ENCODE data around the gene CLCNKB. TPM values are rescaled to one million over a fixed set of nuclear protein-coding genes. Genes with fewer than 3 reads are reported as not detected.
"Not testable (repeated sequence)": the region's sequence is repeated elsewhere in the genome, so short reads cannot be mapped to it uniquely, and the experiment has no call there.

CLCNKB gene
- total RNA-seq, 2 donors from 2014 or later: not detected

DNA sequence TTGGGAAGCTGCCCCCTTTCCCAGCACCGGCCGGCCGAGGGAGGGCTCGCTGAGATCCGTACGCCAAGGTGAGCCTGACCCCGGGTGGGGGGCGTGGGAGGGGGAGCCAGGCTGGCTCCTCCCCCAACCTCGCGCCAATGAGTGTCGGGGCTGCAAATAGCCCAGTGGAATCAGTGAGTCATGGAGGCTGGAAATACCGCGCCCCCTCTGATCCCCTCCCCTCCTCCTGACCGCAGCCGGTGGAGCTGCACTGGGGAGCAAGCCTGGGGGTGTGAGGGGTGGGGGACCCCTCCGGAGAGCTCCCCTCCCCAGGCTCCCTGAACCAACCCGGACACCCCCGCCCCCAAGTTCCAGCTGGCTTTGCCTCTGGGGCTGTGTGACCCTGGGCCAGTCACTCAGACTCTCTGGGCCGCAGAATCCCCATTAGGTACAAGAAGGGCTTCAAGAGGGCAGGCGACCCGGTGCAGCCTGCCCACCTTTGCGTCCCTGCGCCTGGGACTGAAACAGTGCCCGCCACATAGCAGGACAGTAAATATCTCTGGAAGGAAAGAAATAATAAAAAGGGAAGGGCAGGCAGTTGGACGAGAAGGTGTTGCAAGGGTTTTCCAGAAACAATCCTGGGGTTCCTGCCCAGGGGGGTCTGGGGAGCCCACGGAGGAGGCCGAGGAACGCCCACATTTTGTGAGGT, 30.2 kb upstream of the CLCNKB start:
- ATAC-seq (peak; percentile 68 to 77), DNase-seq (ENCODE audit: low spot score in 2 of 2) (peak in 1 of 2 donors; percentile 42)
- Mint-ChIP-seq H3K9me3 (no peaks in the 10 kb centered on the region), H3K36me3 (no peaks in the 10 kb centered on the region), H3K27ac (peak overlapping the region in 1 of 2 donors; percentile 4)

DNA sequence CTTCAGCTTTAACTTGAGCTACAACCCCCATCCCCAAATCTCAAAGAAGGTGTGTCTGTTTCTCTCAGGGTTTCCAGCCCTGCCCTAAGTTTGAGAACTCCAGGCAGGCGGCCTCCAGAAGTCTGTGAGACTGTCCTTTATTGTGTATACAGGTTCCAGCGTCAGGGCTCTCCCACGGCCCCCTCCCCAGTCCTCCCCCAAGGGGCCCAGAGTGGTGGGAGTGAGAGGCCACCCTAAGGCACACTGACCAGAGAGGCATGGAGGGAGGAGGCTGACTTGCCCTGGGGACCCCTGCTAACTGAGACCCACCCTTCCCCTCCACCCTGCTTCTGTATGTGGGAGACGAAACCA, 29.7 kb upstream of the CLCNKB start:
- DNase-seq (ENCODE audit: low spot score in 2 of 2): no peak
- no peaks in the 10 kb centered on the region for H3K36me3 Mint-ChIP-seq
- no peak for ATAC-seq
- H3K27ac Mint-ChIP-seq: no peak overlapping the region
- H3K9me3 Mint-ChIP-seq: no peaks in the 10 kb centered on the region

- Mint-ChIP-seq H3K27ac (peak overlapping the region in 1 of 2 donors; percentile 36), H3K9me3 (no peaks in the 10 kb centered on the region), H3K36me3 (no peaks in the 10 kb centered on the region)
- DNase-seq (ENCODE audit: low spot score in 2 of 2): no peak
- no peak for ATAC-seq
Measured at GRCh38 chr1:16014509-16015482, 28.8 kb upstream of the CLCNKB start.

DNA sequence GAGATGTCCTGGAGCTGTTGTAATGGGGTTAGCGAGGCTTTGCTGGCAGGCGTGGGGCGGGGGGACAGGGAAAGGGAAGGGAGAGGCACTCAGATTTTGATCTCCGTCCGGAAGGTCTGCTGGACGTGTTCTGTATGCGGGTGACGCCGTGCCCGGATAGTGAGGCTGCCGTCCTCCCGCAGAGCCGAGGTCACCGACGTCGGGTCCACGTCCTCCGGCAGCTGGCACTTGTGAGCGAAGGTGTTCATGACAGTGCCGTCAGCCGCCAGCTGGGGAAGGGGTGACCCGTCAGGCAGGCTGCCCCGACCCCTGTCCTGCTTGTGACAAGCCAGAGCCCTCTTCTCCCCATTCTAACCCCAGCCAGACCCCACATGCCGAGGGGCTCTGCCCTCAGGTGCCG, 28.1 kb upstream of the CLCNKB start:
- Mint-ChIP-seq H3K9me3 (no peaks in the 10 kb centered on the region), H3K36me3 (no peaks in the 10 kb centered on the region), H3K27ac (no peak overlapping the region)
- no peak for DNase-seq (ENCODE audit: low spot score in 2 of 2)
- ATAC-seq: no peak

- DNase-seq (ENCODE audit: low spot score in 2 of 2) (no peak), ATAC-seq (no peak)
- Mint-ChIP-seq H3K27ac (no peak overlapping the region), H3K9me3 (no peaks in the 10 kb centered on the region), H3K36me3 (no peaks in the 10 kb centered on the region)
Measured at GRCh38 chr1:16015960-16016901, 27.4 kb upstream of the CLCNKB start.

- DNase-seq (ENCODE audit: low spot score in 2 of 2) (no peak), ATAC-seq (no peak)
- H3K9me3 Mint-ChIP-seq: no peaks in the 10 kb centered on the region
- H3K27ac Mint-ChIP-seq: no peak overlapping the region
- H3K36me3 Mint-ChIP-seq: no peaks in the 10 kb centered on the region
Measured at GRCh38 chr1:16017076-16017460, 26.5 kb upstream of the CLCNKB start.

DNA sequence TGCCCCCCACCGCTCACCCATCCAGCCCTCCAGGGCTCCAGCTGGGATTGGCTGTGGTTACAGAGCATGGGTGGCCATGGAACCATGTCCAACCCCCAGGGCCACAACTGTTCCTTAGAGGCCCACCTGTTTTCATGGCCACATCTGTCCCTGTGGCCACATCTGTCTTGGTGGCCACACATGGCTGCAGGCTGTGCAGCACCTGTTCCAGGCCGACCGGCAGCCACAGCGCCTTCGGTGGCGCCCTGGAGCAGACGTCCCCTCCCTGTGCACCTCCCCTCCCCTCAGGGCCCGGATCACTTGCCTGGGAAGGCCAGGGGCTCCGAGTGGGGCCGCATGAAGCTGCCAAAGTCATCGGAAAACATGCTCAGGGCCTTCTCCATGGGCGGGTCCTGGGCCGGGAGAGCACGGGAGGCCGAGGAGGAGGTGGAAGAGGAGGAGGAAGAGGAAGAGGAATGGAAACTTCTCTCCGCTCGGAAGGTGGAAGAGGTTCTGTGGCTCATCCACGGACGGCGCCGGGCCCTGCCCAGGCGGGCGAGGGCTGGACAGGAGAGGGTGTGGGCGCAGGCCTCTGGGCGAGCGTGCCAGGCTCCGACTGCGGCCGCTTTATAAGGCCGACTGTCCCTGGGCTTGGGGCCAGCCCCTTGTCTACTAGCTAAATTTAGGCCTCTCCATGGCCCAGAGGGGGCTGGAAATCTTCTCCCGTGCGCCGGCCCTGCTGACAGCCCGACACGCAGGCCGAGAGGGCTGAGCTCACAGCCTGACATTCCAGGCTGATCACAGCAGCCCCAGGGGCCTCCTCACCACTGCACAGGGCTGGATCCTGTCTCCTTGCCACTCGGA, 25.9 kb upstream of the CLCNKB start, which contains the start of gene HSPB7:
HSPB7 (minus strand) TSS at position 583 of the 843 bp plus-strand sequence; CDS start at position 503, 80 bp downstream.
- Mint-ChIP-seq H3K27ac (peak within 1 kb of the TSS in 1 of 2 donors; percentile 62), H3K36me3 (no peaks in the 10 kb centered on the region), H3K9me3 (no peaks in the 10 kb centered on the region)
- DNase-seq (ENCODE audit: low spot score in 2 of 2) (no peak), ATAC-seq (no peak)

DNA sequence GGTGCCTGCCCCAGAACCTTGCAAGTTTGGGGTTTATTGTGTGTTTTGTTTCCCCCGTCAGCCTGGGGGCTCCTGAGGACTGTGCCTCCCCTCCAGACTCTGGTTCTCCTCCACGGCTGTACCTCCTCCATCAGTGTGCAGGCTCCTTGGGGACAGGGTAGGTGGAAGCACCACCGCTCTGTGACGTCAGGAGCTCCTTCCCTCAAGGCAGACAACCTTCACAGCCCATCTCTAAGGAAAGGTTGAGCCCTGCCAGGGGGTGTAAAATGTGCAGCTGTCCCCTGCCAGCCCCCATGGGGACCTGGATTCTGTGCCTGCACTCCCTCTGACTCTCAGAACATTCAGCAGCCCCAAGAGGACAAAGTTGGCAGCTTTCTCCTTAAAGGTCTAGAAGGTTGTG, 25.3 kb upstream of the CLCNKB start:
- DNase-seq (ENCODE audit: low spot score in 2 of 2): no peak
- Mint-ChIP-seq H3K9me3 (no peaks in the 10 kb centered on the region), H3K27ac (no peak overlapping the region), H3K36me3 (no peaks in the 10 kb centered on the region)
- no peak for ATAC-seq

- DNase-seq (ENCODE audit: low spot score in 2 of 2): no peak
- H3K9me3 Mint-ChIP-seq: no peaks in the 10 kb centered on the region
- H3K27ac Mint-ChIP-seq: peak overlapping the region in 1 of 2 donors; percentile 62
- no peaks in the 10 kb centered on the region for H3K36me3 Mint-ChIP-seq
- no peak for ATAC-seq
Measured at GRCh38 chr1:16018749-16019643, 24.6 kb upstream of the CLCNKB start.

GRCh38 chr1:16019644-16020277, 23.8 kb upstream of the CLCNKB start:
- H3K27ac Mint-ChIP-seq: peak overlapping the region in 1 of 2 donors; percentile 62
- no peaks in the 10 kb centered on the region for H3K36me3 Mint-ChIP-seq
- DNase-seq (ENCODE audit: low spot score in 2 of 2): no peak
- ATAC-seq: no peak
- no peaks in the 10 kb centered on the region for H3K9me3 Mint-ChIP-seq

- H3K27ac Mint-ChIP-seq: no peak overlapping the region
- ATAC-seq: no peak
- no peaks in the 10 kb centered on the region for H3K36me3 Mint-ChIP-seq
- DNase-seq (ENCODE audit: low spot score in 2 of 2): no peak
- no peaks in the 10 kb centered on the region for H3K9me3 Mint-ChIP-seq
Measured at GRCh38 chr1:16020325-16020724, 23.3 kb upstream of the CLCNKB start.

- not testable (repeated sequence) for ATAC-seq; H3K9me3 Mint-ChIP-seq; H3K36me3 Mint-ChIP-seq; H3K27ac Mint-ChIP-seq; DNase-seq (ENCODE audit: low spot score in 2 of 2)
Measured at GRCh38 chr1:16020878-16021277, 22.7 kb upstream of the CLCNKB start.

- DNase-seq (ENCODE audit: low spot score in 2 of 2): no peak
- ATAC-seq: no peak
- Mint-ChIP-seq H3K9me3 (no peaks in the 10 kb centered on the region), H3K36me3 (no peaks in the 10 kb centered on the region), H3K27ac (peak within 1 kb of the TSS; percentile 50 to 69)
Measured at GRCh38 chr1:16021681-16022080, 21.9 kb upstream of the CLCNKB start, which contains the start of gene CLCNKA. TSS of gene CLCNKA (plus strand) at chr1:16022036. CDS start at chr1:16022620, 584 bp downstream.

DNA sequence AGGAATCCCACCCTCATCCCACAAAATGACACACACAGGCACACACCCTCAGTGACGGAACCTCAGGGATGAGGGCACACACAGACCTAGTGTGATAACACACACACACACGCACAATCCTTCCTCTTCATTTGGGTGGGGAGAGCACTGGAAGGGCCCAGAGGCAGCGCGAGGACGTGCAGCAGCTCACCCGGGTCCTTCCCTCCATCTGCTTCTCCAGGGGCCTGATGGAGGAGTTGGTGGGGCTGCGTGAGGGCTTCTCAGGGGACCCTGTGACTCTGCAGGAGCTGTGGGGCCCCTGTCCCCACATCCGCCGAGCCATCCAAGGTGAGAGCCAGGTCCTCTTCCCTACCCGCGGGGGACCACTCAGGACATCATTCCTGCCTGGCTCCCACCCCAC, 21.2 kb upstream of the CLCNKB start:
- H3K9me3 Mint-ChIP-seq: no peaks in the 10 kb centered on the region
- peak overlapping the region in 1 of 2 donors; percentile 69 for H3K27ac Mint-ChIP-seq
- H3K36me3 Mint-ChIP-seq: no peaks in the 10 kb centered on the region
- no peak for ATAC-seq
- DNase-seq (ENCODE audit: low spot score in 2 of 2): no peak

All from activated naive CD4-positive, alpha-beta T cell treated with anti-CD3 and anti-CD28 coated beads, Interleukin-2, amount 50 U/mL, for 72 hours (primary cell).